ENCODE data around the gene SBK2.

- no peak for TF ChIP-seq CTCF (IDR thresholded peaks at IDR 0.05)
- no peak for TF ChIP-seq EP300 (IDR thresholded peaks at IDR 0.05)
Measured at GRCh38 chr19:55578031-55578760, 41.3 kb upstream of the SBK2 start.
